Liver (tissue), 9 donors: Measurements from ENCODE around the gene FBN2. TPM values are rescaled to one million over a fixed set of nuclear protein-coding genes. Genes with fewer than 3 reads are reported as not detected.

ENCODE experiments used
- DNase-seq: peaks from one replicate; pipeline ENCODE4 v3.0.0-alpha.2; 2017; ENCODE audit warnings: low spot score
- H3K27ac ChIP-seq, 2 donors: one replicate each; pipeline ENCODE4 v1.7.0; 2013; ENCODE audit warnings: inconsistent platforms in 2 of 2, low read length in 2 of 2, control low read depth in 1 of 2, low read depth in 1 of 2, mild to moderate bottlenecking in 1 of 2
- H3K27me3 ChIP-seq, 4 donors: one replicate each; pipeline versions ENCODE4 v1.6.1 to v1.7.0; 2013; ENCODE audit warnings: low read length in 3 of 4, inconsistent platforms in 1 of 4, mild to moderate bottlenecking in 1 of 4, moderate library complexity in 1 of 4; ENCODE audit not compliant: control insufficient read depth in 4 of 4, insufficient read depth in 4 of 4
- H3K36me3 ChIP-seq, 4 donors: one replicate each; pipeline versions ENCODE4 v1.6.1 to v1.7.0; 2013; ENCODE audit warnings: low read length in 3 of 4, mild to moderate bottlenecking in 3 of 4, low read depth in 1 of 4, moderate library complexity in 1 of 4; ENCODE audit not compliant: control insufficient read depth in 4 of 4, insufficient read depth in 3 of 4
- H3K4me1 ChIP-seq, 4 donors: one replicate each; pipeline versions ENCODE4 v1.6.1 to v1.7.0; 2013; ENCODE audit warnings: low read length in 3 of 4, mild to moderate bottlenecking in 3 of 4, moderate library complexity in 1 of 4; ENCODE audit not compliant: control insufficient read depth in 4 of 4, insufficient read depth in 4 of 4
- H3K4me3 ChIP-seq, 3 donors: one replicate each; pipeline versions ENCODE4 v1.6.1 to v1.7.0; 2013; ENCODE audit warnings: low read length in 3 of 3, control low read depth in 1 of 3, low read depth in 1 of 3, mild to moderate bottlenecking in 1 of 3
- H3K9ac ChIP-seq, 2 donors: one replicate each; pipeline ENCODE4 v1.7.0; 2013; ENCODE audit warnings: low read length in 2 of 2, mild to moderate bottlenecking in 2 of 2, moderate library complexity in 2 of 2, control low read depth in 1 of 2, low read depth in 1 of 2
- H3K9me3 ChIP-seq, 4 donors: one replicate each; pipeline versions ENCODE4 v1.6.1 to v1.7.0; 2013; ENCODE audit warnings: low read length in 3 of 4; ENCODE audit not compliant: control insufficient read depth in 4 of 4
- FOXA1 ChIP-seq: IDR thresholded peaks from 2 replicates; pipeline ENCODE4 v1.6.1; 2016; ENCODE audit warnings: antibody characterized with exemption
- GABPA ChIP-seq, 2 donors: IDR thresholded peaks in 1 of 2; conservative IDR thresholded peaks in 1 of 2; 2 replicates each; pipeline ENCODE4 v1.6.1; 2016; ENCODE audit warnings: antibody characterized with exemption in 2 of 2, mild to moderate bottlenecking in 1 of 2, moderate library complexity in 1 of 2
- HNF4A ChIP-seq, 2 donors: conservative IDR thresholded peaks; 2 replicates each; pipeline ENCODE4 v1.6.1; 2016; ENCODE audit warnings: antibody characterized with exemption in 2 of 2, mild to moderate bottlenecking in 2 of 2
- JUND ChIP-seq, 2 donors: IDR thresholded peaks; 2 replicates each; pipeline ENCODE4 v1.6.1; 2016; ENCODE audit warnings: antibody characterized with exemption in 2 of 2
- NR2F2 ChIP-seq: IDR thresholded peaks from 2 replicates; pipeline ENCODE4 v1.6.1; 2016; ENCODE audit warnings: antibody characterized with exemption
- RAD21 ChIP-seq, 2 donors: IDR thresholded peaks; 2 replicates each; pipeline ENCODE4 v1.6.1; 2016; ENCODE audit warnings: antibody characterized with exemption in 2 of 2, mild to moderate bottlenecking in 2 of 2
- SP1 ChIP-seq: IDR thresholded peaks from 2 replicates; pipeline ENCODE4 v1.6.1; 2018; ENCODE audit warnings: antibody characterized with exemption, mild to moderate bottlenecking
- TAF1 ChIP-seq: conservative IDR thresholded peaks from 2 replicates; pipeline ENCODE4 v1.6.1; 2016; ENCODE audit warnings: antibody characterized with exemption, mild to moderate bottlenecking
- WGBS: extraction: QIAGEN DNeasy Blood & Tissue Kit; methylation state at CpG from one replicate; pipeline ENCODE4 v1.1.7; 2013; 5-methylcytosine and 5-hydroxymethylcytosine counted together
- polyA plus RNA-seq, 2 donors: library from polyadenylated mRNA; stranded (reverse) in 1 of 2; unstranded in 1 of 2; fragments of 200-250 nt in 1 of 2; fragments of >200 nt in 1 of 2; fragmentation: Nextera tagmentation in 1 of 2; extraction: Ambion mirVana in 1 of 2; gene quantifications; one replicate each; pipeline versions ENCODE4 v1.2.1 to v1.2.3, GENCODE V29; 2013 to 2015
- total RNA-seq, 2 donors: library from RNA; depleted of rRNA; stranded (reverse); fragments of >200 nt; gene quantifications; one replicate each; pipeline ENCODE4 v1.2.3, GENCODE V29; 2014
- TF ChIP-seq, protein P1 (sequence below): IDR thresholded peaks from 2 replicates; pipeline ENCODE4 v1.6.1; 2016; ENCODE audit warnings: antibody characterized with exemption
- TF ChIP-seq, protein P2 (sequence below): IDR thresholded peaks from 2 replicates; pipeline ENCODE4 v1.6.1; 2016; ENCODE audit warnings: antibody characterized with exemption, mild to moderate bottlenecking
- TF ChIP-seq, protein P3 (sequence below): fragments of 150-350 bp; IDR thresholded peaks from 2 replicates; pipeline ENCODE4 v1.5.1; 2017; ENCODE audit warnings: improper control_type of control experiment, low read depth, low read length; ENCODE audit not compliant: missing input control
- TF ChIP-seq, protein P4 (sequence below): IDR thresholded peaks from 2 replicates; pipeline ENCODE4 v1.6.1; 2016; ENCODE audit warnings: antibody characterized with exemption
- TF ChIP-seq, protein P5 (sequence below): IDR thresholded peaks from 2 replicates; pipeline ENCODE4 v1.6.1; 2016; ENCODE audit warnings: antibody characterized with exemption
- donor health status: healthy.
- donor health status: healthy.
- donor health status: healthy.
- donor health status: healthy.
- donor health status: healthy.

FBN2 gene
- total and polyA plus RNA-seq, 4 donors, result 0.08 to 4.1 (median 0.47) TPM

DNA sequence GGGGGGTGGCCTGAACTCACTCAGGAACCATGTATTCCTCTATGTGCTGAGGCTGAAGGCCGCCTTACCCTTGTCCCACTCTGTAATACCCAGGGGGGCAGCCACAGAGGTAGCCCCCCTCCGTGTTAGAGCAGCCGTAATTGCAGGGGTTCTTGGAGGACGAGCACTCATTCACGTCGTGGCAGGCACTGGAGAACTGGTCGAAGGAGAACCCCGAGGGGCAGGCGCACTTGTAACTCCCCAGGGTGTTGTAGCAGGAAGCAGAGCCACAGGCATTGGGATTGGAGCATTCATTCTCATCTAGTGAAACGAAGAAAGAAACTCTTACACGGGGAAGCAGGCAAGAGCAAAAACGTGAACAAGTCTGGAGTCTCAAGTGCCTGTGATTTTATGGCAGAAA lies 274.7 kb downstream of the FBN2 start:
- Histone ChIP-seq H3K9ac (no peak overlapping the region), H3K9me3 (no peaks in the 10 kb centered on the region), H3K4me1 (no peaks in the 10 kb centered on the region), H3K27ac (no peak overlapping the region), H3K27me3 (peaks cover 0 to 2% (median 0%) of the 10 kb centered on the region in 4 donors), H3K4me3 (no peak overlapping the region), H3K36me3 (no peaks in the 10 kb centered on the region)
- 77% methylated on average over 12 of the region's 12 CpGs for WGBS
- DNase-seq, result no peak
- TF ChIP-seq TAF1, result no peak
- no peak for TF ChIP-seq FOXA1

DNA sequence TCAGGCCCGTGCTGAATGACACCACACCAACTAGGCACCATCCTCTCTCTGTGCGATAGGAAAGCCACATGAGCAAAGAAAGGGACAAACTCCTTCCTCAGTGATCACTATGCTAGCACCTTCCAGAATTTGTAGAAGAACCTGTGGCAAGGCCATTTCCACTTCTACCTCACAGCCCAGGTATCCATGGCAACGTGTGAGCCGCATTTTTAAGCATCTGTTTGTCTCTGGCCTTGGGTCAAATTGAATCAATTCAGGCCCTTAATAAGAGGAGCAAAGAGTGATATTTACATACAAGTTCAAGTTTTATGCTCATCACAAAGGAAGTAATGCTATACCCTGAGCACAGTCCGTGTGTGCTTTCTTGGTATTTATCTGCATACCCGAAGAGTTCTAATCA lies 275.1 kb downstream of the FBN2 start:
- Histone ChIP-seq H3K9me3 (no peaks in the 10 kb centered on the region), H3K27ac (no peak overlapping the region), H3K27me3 (peaks cover 0 to 2% (median 0%) of the 10 kb centered on the region in 4 donors), H3K36me3 (no peaks in the 10 kb centered on the region), H3K4me1 (no peaks in the 10 kb centered on the region), H3K9ac (no peak overlapping the region), H3K4me3 (no peak overlapping the region)
- DNase-seq, result no peak
- TF ChIP-seq GABPA (IDR thresholded peaks at IDR 0.05 in 1 of 2, conservative IDR thresholded peaks at IDR 0.05 in 1 of 2) (no peak), TAF1 (no peak), SP1 (no peak), NR2F2 (no peak), HNF4A (conservative IDR thresholded peaks at IDR 0.05) (no peak), FOXA1 (no peak)
- TF ChIP-seq, protein P1, sequence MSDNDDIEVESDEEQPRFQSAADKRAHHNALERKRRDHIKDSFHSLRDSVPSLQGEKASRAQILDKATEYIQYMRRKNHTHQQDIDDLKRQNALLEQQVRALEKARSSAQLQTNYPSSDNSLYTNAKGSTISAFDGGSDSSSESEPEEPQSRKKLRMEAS, result no peak
- TF ChIP-seq, protein P2, sequence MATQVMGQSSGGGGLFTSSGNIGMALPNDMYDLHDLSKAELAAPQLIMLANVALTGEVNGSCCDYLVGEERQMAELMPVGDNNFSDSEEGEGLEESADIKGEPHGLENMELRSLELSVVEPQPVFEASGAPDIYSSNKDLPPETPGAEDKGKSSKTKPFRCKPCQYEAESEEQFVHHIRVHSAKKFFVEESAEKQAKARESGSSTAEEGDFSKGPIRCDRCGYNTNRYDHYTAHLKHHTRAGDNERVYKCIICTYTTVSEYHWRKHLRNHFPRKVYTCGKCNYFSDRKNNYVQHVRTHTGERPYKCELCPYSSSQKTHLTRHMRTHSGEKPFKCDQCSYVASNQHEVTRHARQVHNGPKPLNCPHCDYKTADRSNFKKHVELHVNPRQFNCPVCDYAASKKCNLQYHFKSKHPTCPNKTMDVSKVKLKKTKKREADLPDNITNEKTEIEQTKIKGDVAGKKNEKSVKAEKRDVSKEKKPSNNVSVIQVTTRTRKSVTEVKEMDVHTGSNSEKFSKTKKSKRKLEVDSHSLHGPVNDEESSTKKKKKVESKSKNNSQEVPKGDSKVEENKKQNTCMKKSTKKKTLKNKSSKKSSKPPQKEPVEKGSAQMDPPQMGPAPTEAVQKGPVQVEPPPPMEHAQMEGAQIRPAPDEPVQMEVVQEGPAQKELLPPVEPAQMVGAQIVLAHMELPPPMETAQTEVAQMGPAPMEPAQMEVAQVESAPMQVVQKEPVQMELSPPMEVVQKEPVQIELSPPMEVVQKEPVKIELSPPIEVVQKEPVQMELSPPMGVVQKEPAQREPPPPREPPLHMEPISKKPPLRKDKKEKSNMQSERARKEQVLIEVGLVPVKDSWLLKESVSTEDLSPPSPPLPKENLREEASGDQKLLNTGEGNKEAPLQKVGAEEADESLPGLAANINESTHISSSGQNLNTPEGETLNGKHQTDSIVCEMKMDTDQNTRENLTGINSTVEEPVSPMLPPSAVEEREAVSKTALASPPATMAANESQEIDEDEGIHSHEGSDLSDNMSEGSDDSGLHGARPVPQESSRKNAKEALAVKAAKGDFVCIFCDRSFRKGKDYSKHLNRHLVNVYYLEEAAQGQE, result no peak
- TF ChIP-seq, protein P3, sequence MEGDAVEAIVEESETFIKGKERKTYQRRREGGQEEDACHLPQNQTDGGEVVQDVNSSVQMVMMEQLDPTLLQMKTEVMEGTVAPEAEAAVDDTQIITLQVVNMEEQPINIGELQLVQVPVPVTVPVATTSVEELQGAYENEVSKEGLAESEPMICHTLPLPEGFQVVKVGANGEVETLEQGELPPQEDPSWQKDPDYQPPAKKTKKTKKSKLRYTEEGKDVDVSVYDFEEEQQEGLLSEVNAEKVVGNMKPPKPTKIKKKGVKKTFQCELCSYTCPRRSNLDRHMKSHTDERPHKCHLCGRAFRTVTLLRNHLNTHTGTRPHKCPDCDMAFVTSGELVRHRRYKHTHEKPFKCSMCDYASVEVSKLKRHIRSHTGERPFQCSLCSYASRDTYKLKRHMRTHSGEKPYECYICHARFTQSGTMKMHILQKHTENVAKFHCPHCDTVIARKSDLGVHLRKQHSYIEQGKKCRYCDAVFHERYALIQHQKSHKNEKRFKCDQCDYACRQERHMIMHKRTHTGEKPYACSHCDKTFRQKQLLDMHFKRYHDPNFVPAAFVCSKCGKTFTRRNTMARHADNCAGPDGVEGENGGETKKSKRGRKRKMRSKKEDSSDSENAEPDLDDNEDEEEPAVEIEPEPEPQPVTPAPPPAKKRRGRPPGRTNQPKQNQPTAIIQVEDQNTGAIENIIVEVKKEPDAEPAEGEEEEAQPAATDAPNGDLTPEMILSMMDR, result no peak
- WGBS, result 78% methylated on average over 6 of the region's 6 CpGs

DNA sequence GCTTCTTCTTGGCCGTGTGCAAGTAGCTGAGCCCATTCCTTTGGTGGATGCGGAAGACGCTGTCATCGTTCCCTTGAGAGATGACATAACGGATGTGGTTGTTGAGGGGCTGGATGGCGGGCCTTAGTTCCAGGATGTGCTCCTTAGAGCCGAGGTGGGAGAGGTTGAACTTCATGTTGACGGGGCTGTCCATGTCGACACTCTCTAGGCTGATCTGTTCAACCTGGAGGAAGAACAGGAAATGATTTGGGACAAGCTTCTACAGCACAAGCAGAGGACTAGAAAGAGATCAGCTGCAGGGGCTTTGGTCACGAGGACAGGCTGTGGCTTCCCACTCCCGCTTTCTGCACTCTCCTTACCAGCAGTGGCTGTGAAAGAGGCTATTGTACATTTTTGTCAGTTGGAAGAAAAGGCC lies 278.4 kb downstream of the FBN2 start:
- no peaks in the 10 kb centered on the region for H3K4me1 ChIP-seq
- 78% methylated on average over 11 of the region's 11 CpGs for WGBS
- H3K36me3 ChIP-seq, result no peaks in the 10 kb centered on the region
- no peak overlapping the region for H3K27ac ChIP-seq
- DNase-seq, result no peak
- H3K9me3 ChIP-seq, result no peaks in the 10 kb centered on the region
- no peak overlapping the region for H3K9ac ChIP-seq
- H3K4me3 ChIP-seq, result no peak overlapping the region
- H3K27me3 ChIP-seq, result peaks cover 0 to 3% (median 1%) of the 10 kb centered on the region in 4 donors
- TF ChIP-seq, protein P4, sequence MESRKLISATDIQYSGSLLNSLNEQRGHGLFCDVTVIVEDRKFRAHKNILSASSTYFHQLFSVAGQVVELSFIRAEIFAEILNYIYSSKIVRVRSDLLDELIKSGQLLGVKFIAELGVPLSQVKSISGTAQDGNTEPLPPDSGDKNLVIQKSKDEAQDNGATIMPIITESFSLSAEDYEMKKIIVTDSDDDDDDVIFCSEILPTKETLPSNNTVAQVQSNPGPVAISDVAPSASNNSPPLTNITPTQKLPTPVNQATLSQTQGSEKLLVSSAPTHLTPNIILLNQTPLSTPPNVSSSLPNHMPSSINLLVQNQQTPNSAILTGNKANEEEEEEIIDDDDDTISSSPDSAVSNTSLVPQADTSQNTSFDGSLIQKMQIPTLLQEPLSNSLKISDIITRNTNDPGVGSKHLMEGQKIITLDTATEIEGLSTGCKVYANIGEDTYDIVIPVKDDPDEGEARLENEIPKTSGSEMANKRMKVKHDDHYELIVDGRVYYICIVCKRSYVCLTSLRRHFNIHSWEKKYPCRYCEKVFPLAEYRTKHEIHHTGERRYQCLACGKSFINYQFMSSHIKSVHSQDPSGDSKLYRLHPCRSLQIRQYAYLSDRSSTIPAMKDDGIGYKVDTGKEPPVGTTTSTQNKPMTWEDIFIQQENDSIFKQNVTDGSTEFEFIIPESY, result no peak
- TF ChIP-seq TAF1 (no peak), HNF4A (conservative IDR thresholded peaks at IDR 0.05) (no peak), JUND (IDR thresholded peaks at IDR 0.05) (no peak), RAD21 (IDR thresholded peaks at IDR 0.05) (no peak)
- TF ChIP-seq, protein P2, result no peak
- TF ChIP-seq, protein P3, result no peak
- TF ChIP-seq, protein P5, sequence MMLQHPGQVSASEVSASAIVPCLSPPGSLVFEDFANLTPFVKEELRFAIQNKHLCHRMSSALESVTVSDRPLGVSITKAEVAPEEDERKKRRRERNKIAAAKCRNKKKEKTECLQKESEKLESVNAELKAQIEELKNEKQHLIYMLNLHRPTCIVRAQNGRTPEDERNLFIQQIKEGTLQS, result no peak
